GM12878 (cell line): ENCODE data around the gene FLYWCH2. TPM values are rescaled to one million over a fixed set of nuclear protein-coding genes. Genes with fewer than 3 reads are reported as not detected.

Source experiments
- BCL11A ChIP-seq: IDR thresholded peaks from 2 replicates; pipeline ENCODE4 v1.6.1; 2011; ENCODE audit warnings: low read depth, low read length
- CUX1 ChIP-seq: IDR thresholded peaks from 2 replicates; pipeline ENCODE4 v1.6.1; 2012; ENCODE audit warnings: improper control_type of control experiment, low read depth, low read length; ENCODE audit not compliant: insufficient replicate concordance
- KDM1A ChIP-seq: fragments of 200-600 bp; sonication (generic); IDR thresholded peaks from 2 replicates; pipeline ENCODE4 v1.6.1; 2016; ENCODE audit warnings: borderline replicate concordance
- MEF2A ChIP-seq: IDR thresholded peaks from 2 replicates; pipeline ENCODE4 v1.6.1; 2011; ENCODE audit warnings: low read depth, mild to moderate bottlenecking, low read length, moderate library complexity; ENCODE audit not compliant: insufficient read depth
- MYC ChIP-seq: IDR thresholded peaks from 2 replicates; pipeline ENCODE4 v1.6.1; 2011; ENCODE audit warnings: mild to moderate bottlenecking, low read length, moderate library complexity, inconsistent platforms; ENCODE audit not compliant: insufficient read depth, insufficient replicate concordance, insufficient read length, severe bottlenecking
- NFXL1 ChIP-seq: fragments of 450-650 bp; IDR thresholded peaks from 2 replicates; pipeline ENCODE4 v1.6.1; 2017; ENCODE audit warnings: antibody characterized with exemption, mild to moderate bottlenecking, borderline replicate concordance
- SPI1 ChIP-seq: IDR thresholded peaks from 2 replicates; pipeline ENCODE4 v1.6.1; 2011; ENCODE audit warnings: low read depth, mild to moderate bottlenecking, low read length, moderate library complexity, borderline replicate concordance; ENCODE audit not compliant: insufficient read depth
- SREBF2 ChIP-seq: IDR thresholded peaks from 2 replicates; pipeline ENCODE4 v1.6.1; 2012; ENCODE audit warnings: mild to moderate bottlenecking, low read length
- TCF7 ChIP-seq: IDR thresholded peaks from 2 replicates; pipeline ENCODE4 v1.6.1; 2014; ENCODE audit warnings: antibody characterized with exemption, borderline replicate concordance
- ZZZ3 ChIP-seq: IDR thresholded peaks from 2 replicates; pipeline ENCODE4 v1.6.1; 2011; ENCODE audit warnings: low read depth; ENCODE audit not compliant: control insufficient read depth, insufficient read length
- polyA plus RNA-seq, 11 experiments: library from polyadenylated mRNA; depleted of rRNA in 4 of 11; unstranded in 6 of 11; stranded (reverse) in 5 of 11; fragments of >200 nt; fragmentation: Nextera tagmentation in 4 of 11; fragmentation: Illumina TruSeq in 1 of 11; extraction: Ambion mirVana in 4 of 11; extraction: Trizol in 1 of 11; gene quantifications; 1 replicate in 1 of 11; 2 replicates in 10 of 11; pipeline versions ENCODE4 v1.2.1 to v1.2.3, GENCODE V29; 2011 to 2016; ENCODE audit warnings: inconsistent platforms in 2 of 11, missing spikeins in 2 of 11, low read depth in 1 of 11
- total RNA-seq, 4 experiments: library from RNA; depleted of rRNA in 3 of 4; stranded (reverse); fragments of >200 nt in 3 of 4; fragmentation: Illumina TruSeq in 1 of 4; extraction: Trizol in 1 of 4; gene quantifications; 2 replicates each; pipeline versions ENCODE4 v1.2.1 to v1.2.3, GENCODE V29; 2013 to 2021
- TF ChIP-seq, protein P1 (sequence below): fragments of 150-350 bp; IDR thresholded peaks from 2 replicates; pipeline ENCODE4 v1.6.1; 2016; ENCODE audit warnings: low read depth, low read length
- TF ChIP-seq, protein P2 (sequence below): IDR thresholded peaks from 2 replicates; pipeline ENCODE4 v1.6.1; 2012; ENCODE audit warnings: mild to moderate bottlenecking, low read depth, low read length
- TF ChIP-seq, protein P3 (sequence below): fragments of 450-650 bp; IDR thresholded peaks from 2 replicates; pipeline ENCODE4 v1.6.1; 2018; ENCODE audit warnings: borderline replicate concordance, mild to moderate bottlenecking; ENCODE audit not compliant: partially characterized antibody

FLYWCH2 gene
- total and polyA plus RNA-seq, 10 of the 15 experiments (the other 5 are each of a cell fraction or from before 2014, with no cell fraction given) = 0.27 to 43.1 (median 17.7) TPM

- TF ChIP-seq, protein P1, sequence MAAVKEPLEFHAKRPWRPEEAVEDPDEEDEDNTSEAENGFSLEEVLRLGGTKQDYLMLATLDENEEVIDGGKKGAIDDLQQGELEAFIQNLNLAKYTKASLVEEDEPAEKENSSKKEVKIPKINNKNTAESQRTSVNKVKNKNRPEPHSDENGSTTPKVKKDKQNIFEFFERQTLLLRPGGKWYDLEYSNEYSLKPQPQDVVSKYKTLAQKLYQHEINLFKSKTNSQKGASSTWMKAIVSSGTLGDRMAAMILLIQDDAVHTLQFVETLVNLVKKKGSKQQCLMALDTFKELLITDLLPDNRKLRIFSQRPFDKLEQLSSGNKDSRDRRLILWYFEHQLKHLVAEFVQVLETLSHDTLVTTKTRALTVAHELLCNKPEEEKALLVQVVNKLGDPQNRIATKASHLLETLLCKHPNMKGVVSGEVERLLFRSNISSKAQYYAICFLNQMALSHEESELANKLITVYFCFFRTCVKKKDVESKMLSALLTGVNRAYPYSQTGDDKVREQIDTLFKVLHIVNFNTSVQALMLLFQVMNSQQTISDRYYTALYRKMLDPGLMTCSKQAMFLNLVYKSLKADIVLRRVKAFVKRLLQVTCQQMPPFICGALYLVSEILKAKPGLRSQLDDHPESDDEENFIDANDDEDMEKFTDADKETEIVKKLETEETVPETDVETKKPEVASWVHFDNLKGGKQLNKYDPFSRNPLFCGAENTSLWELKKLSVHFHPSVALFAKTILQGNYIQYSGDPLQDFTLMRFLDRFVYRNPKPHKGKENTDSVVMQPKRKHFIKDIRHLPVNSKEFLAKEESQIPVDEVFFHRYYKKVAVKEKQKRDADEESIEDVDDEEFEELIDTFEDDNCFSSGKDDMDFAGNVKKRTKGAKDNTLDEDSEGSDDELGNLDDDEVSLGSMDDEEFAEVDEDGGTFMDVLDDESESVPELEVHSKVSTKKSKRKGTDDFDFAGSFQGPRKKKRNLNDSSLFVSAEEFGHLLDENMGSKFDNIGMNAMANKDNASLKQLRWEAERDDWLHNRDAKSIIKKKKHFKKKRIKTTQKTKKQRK = no peak
- TF ChIP-seq ZZZ3 (no peak), KDM1A (no peak), SREBF2 (no peak; the same call in 1 of the 2 replicates), TCF7 (peak; percentile 49; the same call in 1 of the 2 replicates), MYC (no peak), MEF2A (0 out of 2 replicates have a peak, but pooled peaks have one; percentile 4), BCL11A (peak; percentile 81; the same call in 1 of the 2 replicates), CUX1 (no peak), NFXL1 (no peak), SPI1 (peak; percentile 38; the same call in 1 of the 2 replicates)
- TF ChIP-seq, protein P2, sequence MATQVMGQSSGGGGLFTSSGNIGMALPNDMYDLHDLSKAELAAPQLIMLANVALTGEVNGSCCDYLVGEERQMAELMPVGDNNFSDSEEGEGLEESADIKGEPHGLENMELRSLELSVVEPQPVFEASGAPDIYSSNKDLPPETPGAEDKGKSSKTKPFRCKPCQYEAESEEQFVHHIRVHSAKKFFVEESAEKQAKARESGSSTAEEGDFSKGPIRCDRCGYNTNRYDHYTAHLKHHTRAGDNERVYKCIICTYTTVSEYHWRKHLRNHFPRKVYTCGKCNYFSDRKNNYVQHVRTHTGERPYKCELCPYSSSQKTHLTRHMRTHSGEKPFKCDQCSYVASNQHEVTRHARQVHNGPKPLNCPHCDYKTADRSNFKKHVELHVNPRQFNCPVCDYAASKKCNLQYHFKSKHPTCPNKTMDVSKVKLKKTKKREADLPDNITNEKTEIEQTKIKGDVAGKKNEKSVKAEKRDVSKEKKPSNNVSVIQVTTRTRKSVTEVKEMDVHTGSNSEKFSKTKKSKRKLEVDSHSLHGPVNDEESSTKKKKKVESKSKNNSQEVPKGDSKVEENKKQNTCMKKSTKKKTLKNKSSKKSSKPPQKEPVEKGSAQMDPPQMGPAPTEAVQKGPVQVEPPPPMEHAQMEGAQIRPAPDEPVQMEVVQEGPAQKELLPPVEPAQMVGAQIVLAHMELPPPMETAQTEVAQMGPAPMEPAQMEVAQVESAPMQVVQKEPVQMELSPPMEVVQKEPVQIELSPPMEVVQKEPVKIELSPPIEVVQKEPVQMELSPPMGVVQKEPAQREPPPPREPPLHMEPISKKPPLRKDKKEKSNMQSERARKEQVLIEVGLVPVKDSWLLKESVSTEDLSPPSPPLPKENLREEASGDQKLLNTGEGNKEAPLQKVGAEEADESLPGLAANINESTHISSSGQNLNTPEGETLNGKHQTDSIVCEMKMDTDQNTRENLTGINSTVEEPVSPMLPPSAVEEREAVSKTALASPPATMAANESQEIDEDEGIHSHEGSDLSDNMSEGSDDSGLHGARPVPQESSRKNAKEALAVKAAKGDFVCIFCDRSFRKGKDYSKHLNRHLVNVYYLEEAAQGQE = no peak
- TF ChIP-seq, protein P3, sequence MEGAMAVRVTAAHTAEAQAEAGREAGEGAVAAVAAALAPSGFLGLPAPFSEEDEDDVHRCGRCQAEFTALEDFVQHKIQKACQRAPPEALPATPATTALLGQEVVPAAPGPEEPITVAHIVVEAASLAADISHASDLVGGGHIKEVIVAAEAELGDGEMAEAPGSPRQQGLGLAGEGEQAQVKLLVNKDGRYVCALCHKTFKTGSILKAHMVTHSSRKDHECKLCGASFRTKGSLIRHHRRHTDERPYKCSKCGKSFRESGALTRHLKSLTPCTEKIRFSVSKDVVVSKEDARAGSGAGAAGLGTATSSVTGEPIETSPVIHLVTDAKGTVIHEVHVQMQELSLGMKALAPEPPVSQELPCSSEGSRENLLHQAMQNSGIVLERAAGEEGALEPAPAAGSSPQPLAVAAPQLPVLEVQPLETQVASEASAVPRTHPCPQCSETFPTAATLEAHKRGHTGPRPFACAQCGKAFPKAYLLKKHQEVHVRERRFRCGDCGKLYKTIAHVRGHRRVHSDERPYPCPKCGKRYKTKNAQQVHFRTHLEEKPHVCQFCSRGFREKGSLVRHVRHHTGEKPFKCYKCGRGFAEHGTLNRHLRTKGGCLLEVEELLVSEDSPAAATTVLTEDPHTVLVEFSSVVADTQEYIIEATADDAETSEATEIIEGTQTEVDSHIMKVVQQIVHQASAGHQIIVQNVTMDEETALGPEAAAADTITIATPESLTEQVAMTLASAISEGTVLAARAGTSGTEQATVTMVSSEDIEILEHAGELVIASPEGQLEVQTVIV = no peak
Measured at GRCh38 chr16:2867987-2868789, 14.8 kb upstream of the FLYWCH2 start (continued).
